Stimulated activated CD4-positive, alpha-beta T cell treated with anti-CD3 and anti-CD28 coated beads, TNF-alpha, amount 100 ng/mL, for 48 hours (primary cell): Measurements from ENCODE around the gene WDTC1.
"Not testable (repeated sequence)": the region's sequence is repeated elsewhere in the genome, so short reads cannot be mapped to it uniquely, and the experiment has no call there.

Experiments
- DNase-seq, 3 donors: peaks; one replicate each; pipeline ENCODE4 v3.0.0-alpha.2; 2020; ENCODE audit warnings: low read depth in 3 of 3

The WDTC1 gene

GRCh38 chr1:27234049-27234882 lies at the start of gene WDTC1:
WDTC1 (plus strand) TSS chr1:27234632; CDS start chr1:27261055, 26,423 bp downstream.
- peak; percentile 95 to 97 (median 95) for DNase-seq

GRCh38 chr1:27184665-27185064 lies 49.8 kb upstream of the WDTC1 start:
- not testable (repeated sequence) for DNase-seq

- no peak for DNase-seq
Observed at GRCh38 chr1:27192039-27192529, 42.3 kb upstream of the WDTC1 start.

GRCh38 chr1:27193194-27193593 lies 41.2 kb upstream of the WDTC1 start:
- DNase-seq = no peak

- no peak for DNase-seq
Observed at GRCh38 chr1:27201295-27201694, 33.1 kb upstream of the WDTC1 start.

- DNase-seq = no peak
Observed at GRCh38 chr1:27203946-27204345, 30.5 kb upstream of the WDTC1 start.

- DNase-seq = not testable (repeated sequence)
Observed at GRCh38 chr1:27207238-27207637, 27.2 kb upstream of the WDTC1 start.

GRCh38 chr1:27208143-27208850 lies 26.1 kb upstream of the WDTC1 start:
- DNase-seq = not testable (repeated sequence)

- no peak for DNase-seq
Observed at GRCh38 chr1:27216466-27216865, 18.0 kb upstream of the WDTC1 start.

- no peak for DNase-seq
Observed at GRCh38 chr1:27217401-27217800, 17.0 kb upstream of the WDTC1 start.

- no peak for DNase-seq
Observed at GRCh38 chr1:27218736-27219135, 15.7 kb upstream of the WDTC1 start.

GRCh38 chr1:27220096-27220495 lies 14.3 kb upstream of the WDTC1 start:
- DNase-seq = no peak

GRCh38 chr1:27220702-27221497 lies 13.5 kb upstream of the WDTC1 start:
- not testable (repeated sequence) for DNase-seq

GRCh38 chr1:27225621-27226020 lies 8.8 kb upstream of the WDTC1 start:
- DNase-seq = no peak

GRCh38 chr1:27227765-27228164 lies 6.7 kb upstream of the WDTC1 start:
- DNase-seq = no peak

- DNase-seq = peak in 2 of 3 donors; percentile 6 to 15
Observed at GRCh38 chr1:27233667-27234048, 774 bp upstream of the WDTC1 start.

- DNase-seq = no peak
Observed at GRCh38 chr1:27235827-27236226, 1.4 kb downstream of the WDTC1 start.

- no peak for DNase-seq
Observed at GRCh38 chr1:27237112-27237511, 2.7 kb downstream of the WDTC1 start.

- no peak for DNase-seq
Observed at GRCh38 chr1:27238032-27238431, 3.6 kb downstream of the WDTC1 start.

GRCh38 chr1:27241677-27242076 lies 7.2 kb downstream of the WDTC1 start:
- DNase-seq = no peak

GRCh38 chr1:27243665-27244064 lies 9.2 kb downstream of the WDTC1 start:
- not testable (repeated sequence) for DNase-seq

- no peak for DNase-seq
Observed at GRCh38 chr1:27246194-27246593, 11.8 kb downstream of the WDTC1 start.
